HG02938 (cell line): ENCODE results near the gene SFTPD.
A peak's percentile ranks its signal among the peaks of the same experiment; 100 is the strongest.

Source experiments
- ATAC-seq: cut with Tn5 transposase; IDR thresholded peaks from one replicate; pipeline ENCODE4 v1.9.1; 2021; ENCODE audit warnings: mild to moderate bottlenecking, moderate library complexity; ENCODE audit not compliant: unreplicated experiment

Gene SFTPD

GRCh38 chr10:79946271-79947082 is 2.4 kb downstream of the SFTPD start:
- ATAC-seq, result no peak

GRCh38 chr10:79944428-79945395 is 4.2 kb downstream of the SFTPD start:
- ATAC-seq, result no peak

GRCh38 chr10:79943871-79944270 is 5.0 kb downstream of the SFTPD start:
- ATAC-seq, result no peak

DNA sequence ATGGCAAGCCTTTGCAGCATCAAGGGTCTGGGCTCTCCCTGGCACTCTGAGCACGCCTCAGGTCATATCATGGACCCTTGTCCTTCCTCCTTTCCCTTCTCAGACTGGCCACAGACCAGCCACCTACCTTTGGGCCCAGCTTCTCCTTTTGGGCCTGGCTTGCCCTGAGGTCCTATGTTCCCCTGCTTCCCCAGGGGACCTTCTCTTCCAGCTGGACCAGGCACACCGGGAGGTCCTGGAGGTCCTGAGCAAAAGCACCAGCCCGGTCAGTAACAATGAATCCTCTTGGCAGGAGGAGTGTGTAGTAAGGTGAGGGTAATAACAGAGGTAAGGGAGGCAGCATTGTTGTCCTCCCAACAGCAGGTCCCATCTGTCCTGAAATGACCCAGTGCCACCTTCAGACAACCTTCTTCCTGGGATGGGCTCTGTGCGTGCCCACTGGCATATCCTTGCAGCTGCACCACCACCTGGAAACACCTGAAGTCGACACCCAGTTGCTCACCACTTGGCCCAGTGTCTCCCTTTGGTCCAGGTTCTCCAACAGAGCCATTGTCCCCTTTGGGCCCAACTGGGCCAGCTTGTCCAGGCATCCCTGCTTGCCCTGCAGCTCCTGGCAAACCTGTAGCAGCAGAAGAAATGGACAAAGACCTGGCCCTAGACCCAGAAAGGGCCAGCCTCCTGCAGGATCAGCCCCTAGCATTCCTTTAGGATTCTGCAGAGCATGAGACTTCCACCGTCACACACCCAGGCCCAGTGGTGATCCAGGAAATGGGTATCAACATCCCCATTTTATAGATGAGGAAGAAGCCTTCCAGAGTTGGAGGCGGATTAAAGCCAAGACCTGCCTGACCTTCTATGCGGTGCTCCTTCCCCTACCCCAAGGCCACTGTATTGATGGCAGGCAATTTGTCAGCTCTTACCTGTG is 6.4 kb downstream of the SFTPD start:
- no peak for ATAC-seq

DNA sequence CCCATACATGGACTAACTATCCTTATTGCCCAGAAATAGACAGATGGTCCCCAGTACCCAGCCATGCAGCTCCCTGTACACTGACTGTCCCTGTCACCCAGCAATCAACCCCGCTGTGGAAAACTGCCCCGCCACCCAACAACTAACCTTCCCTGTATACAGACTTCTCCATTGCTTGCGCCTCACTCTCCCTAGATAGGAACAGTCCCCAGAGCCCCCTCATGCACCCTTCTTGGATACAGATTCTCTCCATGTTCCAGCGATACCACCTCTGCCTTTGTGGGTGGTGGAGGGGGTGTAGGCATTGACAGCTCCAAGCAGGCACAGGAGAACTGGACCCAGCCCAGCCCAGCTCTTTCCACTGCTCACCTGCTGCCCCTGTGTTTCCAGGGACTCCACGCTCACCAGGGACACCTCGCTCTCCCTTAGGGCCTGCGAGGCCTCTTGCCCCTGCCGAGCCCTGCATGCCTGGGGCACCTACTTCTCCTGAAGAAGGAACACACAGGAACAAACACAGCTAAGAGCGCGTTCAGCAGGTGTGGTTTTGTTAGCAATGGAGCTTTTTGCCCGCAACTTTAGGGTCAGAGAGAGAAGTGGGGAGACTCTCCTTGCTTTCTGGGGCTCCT is 7.2 kb downstream of the SFTPD start:
- no peak for ATAC-seq

GRCh38 chr10:79941146-79941545 is 7.8 kb downstream of the SFTPD start:
- ATAC-seq, result no peak

- no peak for ATAC-seq
Observed at GRCh38 chr10:79940431-79940830, 8.5 kb downstream of the SFTPD start.

DNA sequence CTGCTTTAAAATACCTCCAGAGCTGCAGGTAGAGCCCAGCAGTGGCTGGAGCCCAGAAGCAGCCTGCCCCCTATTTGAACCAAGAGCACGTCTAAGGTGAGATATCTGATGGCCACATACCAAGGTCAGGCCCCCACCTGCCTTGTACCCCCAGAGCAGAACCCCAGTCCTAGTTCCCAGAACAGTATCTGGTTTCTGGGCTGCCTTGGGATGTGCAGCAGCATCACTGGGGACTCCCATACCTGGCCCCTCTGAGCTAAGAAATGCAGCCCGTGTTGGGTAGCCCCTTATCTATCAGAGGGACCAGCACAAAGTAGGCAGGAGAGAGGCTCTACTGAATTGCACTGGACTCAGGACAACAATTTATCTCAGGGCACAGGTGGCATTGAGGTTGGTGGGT is 8.9 kb downstream of the SFTPD start:
- ATAC-seq, result no peak

GRCh38 chr10:79938728-79939406 is 10.0 kb downstream of the SFTPD start:
- peak; percentile 68 for ATAC-seq

DNA sequence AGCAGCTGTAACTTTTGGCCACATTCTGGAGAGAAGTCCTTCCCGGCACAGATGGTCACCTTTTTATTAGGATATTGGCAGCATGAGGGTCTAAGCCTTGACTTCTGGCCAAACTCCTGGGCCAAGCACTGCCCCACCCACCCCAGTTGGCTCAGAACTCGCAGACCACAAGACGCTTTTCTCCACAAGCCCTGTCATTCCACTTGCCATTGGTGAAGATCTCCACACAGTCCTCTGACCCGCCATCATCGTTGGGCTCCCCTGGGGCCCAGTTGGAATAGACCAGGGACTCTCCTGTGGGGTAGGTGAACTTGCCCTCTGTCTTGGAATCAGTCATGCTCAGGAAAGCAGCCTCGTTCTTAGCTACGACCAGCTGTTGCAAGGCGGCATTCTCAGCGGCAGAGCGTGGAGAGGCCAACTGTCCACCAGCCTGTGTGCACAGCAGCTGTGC is 11.2 kb downstream of the SFTPD start:
- ATAC-seq, result no peak

DNA sequence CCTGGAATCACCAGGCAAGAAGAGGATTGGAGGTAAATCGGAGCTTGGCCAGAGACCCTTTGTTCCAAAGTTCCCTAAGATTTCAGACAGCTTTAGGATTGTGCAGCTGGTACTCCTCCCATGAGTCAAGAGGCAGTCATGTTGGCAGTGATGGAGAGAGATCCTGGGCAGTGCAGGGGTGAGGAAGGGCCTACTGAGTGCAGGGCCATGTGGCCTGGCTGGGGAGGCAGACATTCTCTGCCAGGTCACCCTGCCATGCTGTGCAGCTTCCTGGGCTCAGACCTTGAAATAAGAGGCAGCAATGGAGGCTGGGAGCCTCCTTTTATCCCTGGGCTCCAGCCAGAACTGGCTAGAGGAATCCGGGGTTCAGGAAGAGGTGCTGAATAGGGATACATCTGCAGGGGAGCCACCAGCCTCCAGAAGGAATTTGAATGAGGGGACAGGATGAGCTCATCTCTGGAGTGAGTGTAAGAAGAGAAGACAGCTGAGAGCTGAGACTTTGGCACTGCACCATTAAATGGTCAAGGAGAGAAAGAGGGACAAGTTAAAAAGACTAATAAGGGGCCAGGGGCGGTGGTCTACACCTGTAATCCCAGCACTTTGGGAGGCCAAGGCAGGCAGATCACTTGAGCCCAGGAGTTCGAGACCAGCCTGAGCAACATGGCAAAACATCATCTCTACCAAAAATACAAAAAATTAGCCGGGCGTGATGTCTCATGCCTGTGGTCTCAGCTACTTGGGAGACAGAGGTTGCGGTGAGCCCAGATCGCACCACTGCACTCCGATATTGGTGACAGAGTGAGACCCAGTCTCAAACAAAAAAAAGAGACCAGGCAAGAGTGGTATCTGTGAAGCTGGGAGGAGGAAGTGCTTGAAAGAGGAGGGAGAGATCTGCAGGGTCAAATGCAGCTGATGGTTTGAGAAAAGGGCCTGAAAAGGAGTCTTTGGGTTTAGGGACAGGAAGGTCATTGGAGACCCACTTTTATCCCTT is 12.0 kb downstream of the SFTPD start:
- no peak for ATAC-seq

- ATAC-seq, result no peak
Observed at GRCh38 chr10:79933961-79934360, 14.9 kb downstream of the SFTPD start.

GRCh38 chr10:79932841-79933379 is 16.0 kb downstream of the SFTPD start:
- no peak for ATAC-seq

GRCh38 chr10:79932307-79932706 is 16.6 kb downstream of the SFTPD start:
- ATAC-seq, result no peak

- no peak for ATAC-seq
Observed at GRCh38 chr10:79930751-79931150, 18.2 kb downstream of the SFTPD start.

DNA sequence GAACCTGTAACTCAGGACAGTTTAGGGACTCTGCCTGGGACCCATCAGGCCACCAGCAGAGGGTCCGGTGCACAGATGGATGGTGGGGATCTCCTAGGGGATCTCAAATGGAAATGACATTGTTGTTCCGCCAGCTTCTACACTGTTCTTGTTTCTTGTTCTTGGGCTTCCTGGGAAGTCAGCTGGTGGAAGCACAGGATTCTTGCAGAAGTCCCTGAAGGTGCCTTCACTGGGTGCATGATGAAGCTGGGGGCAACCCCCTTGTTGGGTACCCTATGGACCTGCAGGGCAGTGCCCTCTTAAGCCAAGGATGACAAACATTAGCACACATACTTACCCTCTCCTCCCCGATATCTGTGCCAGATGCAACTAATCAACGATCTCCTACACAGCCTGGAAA is 18.6 kb downstream of the SFTPD start:
- no peak for ATAC-seq

- peak; percentile 78 for ATAC-seq
Observed at GRCh38 chr10:79929409-79929904, 19.4 kb downstream of the SFTPD start.

DNA sequence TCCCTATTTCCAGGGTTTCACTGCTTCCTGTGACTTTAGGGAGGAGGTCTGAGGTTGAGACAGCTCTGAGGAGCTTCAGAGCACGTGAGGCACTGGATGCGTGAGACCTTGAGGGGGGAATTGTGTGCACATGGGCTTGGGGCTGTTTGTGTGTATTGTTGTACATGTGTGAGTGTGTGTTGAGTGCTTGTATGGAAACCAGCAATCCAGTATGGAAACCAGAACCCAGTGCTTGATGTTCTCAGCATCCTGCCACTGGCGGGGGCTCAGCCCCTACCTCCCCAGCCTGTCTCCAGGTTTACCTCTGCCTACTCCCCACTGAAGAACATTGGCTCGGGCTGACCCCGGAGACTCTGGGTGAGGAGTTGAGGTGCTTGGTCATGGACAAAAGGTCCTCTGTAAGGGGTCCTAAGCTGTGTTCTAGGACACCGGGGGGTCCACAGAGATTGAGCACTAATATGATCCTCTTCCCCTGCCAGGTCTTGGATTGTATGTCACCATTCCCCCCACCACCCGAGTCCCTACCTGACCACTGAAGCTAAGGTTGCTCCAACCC is 20.8 kb downstream of the SFTPD start:
- ATAC-seq, result no peak
